GM21390 (cell line): ENCODE data around the gene AMZ1.

Experiments used
- ATAC-seq: cut with Tn5 transposase; IDR thresholded peaks from one replicate; pipeline ENCODE4 v1.9.1; 2021; ENCODE audit not compliant: unreplicated experiment

Gene AMZ1

GRCh38 chr7:2650451-2650850 is 37.6 kb upstream of the AMZ1 start:
- no peak for ATAC-seq

GRCh38 chr7:2651336-2651735 is 36.7 kb upstream of the AMZ1 start:
- no peak for ATAC-seq

GRCh38 chr7:2651847-2652735 is 35.9 kb upstream of the AMZ1 start:
- ATAC-seq = no peak

- no peak for ATAC-seq
Measured at GRCh38 chr7:2652736-2653060, 35.3 kb upstream of the AMZ1 start.

GRCh38 chr7:2654059-2654458 is 33.9 kb upstream of the AMZ1 start:
- no peak for ATAC-seq

GRCh38 chr7:2655870-2656614 is 32.0 kb upstream of the AMZ1 start:
- no peak for ATAC-seq

- no peak for ATAC-seq
Measured at GRCh38 chr7:2657208-2657607, 30.8 kb upstream of the AMZ1 start.

- no peak for ATAC-seq
Measured at GRCh38 chr7:2657920-2658671, 29.9 kb upstream of the AMZ1 start.

GRCh38 chr7:2658941-2659340 is 29.1 kb upstream of the AMZ1 start:
- ATAC-seq = no peak

GRCh38 chr7:2659556-2660358 is 28.2 kb upstream of the AMZ1 start:
- ATAC-seq = no peak

- no peak for ATAC-seq
Measured at GRCh38 chr7:2660359-2661095, 27.5 kb upstream of the AMZ1 start.

- no peak for ATAC-seq
Measured at GRCh38 chr7:2661096-2661449, 26.9 kb upstream of the AMZ1 start.

GRCh38 chr7:2661602-2662272 is 26.3 kb upstream of the AMZ1 start:
- ATAC-seq = no peak

GRCh38 chr7:2662273-2663120 is 25.5 kb upstream of the AMZ1 start:
- no peak for ATAC-seq

GRCh38 chr7:2663121-2663886 is 24.7 kb upstream of the AMZ1 start:
- ATAC-seq = no peak

GRCh38 chr7:2663960-2664359 is 24.0 kb upstream of the AMZ1 start:
- no peak for ATAC-seq

- no peak for ATAC-seq
Measured at GRCh38 chr7:2665359-2665791, 22.6 kb upstream of the AMZ1 start.

GRCh38 chr7:2666155-2666554 is 21.8 kb upstream of the AMZ1 start:
- ATAC-seq = no peak
